Keratinocyte (primary cell): ENCODE results near the gene DEDD. TPM values are rescaled to one million over a fixed set of nuclear protein-coding genes. Genes with fewer than 3 reads are reported as not detected.

Experiments
- DNase-seq: peaks from one replicate; pipeline ENCODE4 v3.0.0-alpha.2; 2011; ENCODE audit warnings: low read depth, missing footprints, low spot score
- FAIRE-seq: peaks from 2 replicates; lab custom pipeline; 2011; peaks lifted over from hg19 to GRCh38; lab: Jason Lieb, UNC
- H2AFZ ChIP-seq: 2 replicates; pipeline ENCODE4 v1.6.0; 2012; ENCODE audit warnings: low read length, control low read depth, inconsistent platforms; ENCODE audit not compliant: control insufficient read depth
- H3K27ac ChIP-seq: 2 replicates; pipeline ENCODE4 v1.5.1; 2011; ENCODE audit warnings: low read length; ENCODE audit not compliant: control insufficient read depth, insufficient read depth
- H3K27me3 ChIP-seq: 3 replicates; pipeline ENCODE4 v1.6.0; 2011; ENCODE audit warnings: low read length; ENCODE audit not compliant: control insufficient read depth, insufficient read depth; ENCODE audit errors: extremely low read depth
- H3K36me3 ChIP-seq, 2 experiments: 2 replicates in 1 of 2; 3 replicates in 1 of 2; pipeline ENCODE4 v1.5.1; 2011; ENCODE audit warnings: low read length in 2 of 2, mild to moderate bottlenecking in 1 of 2; ENCODE audit not compliant: control insufficient read depth in 2 of 2, insufficient read depth in 2 of 2; ENCODE audit errors: extremely low read depth in 1 of 2
- H3K4me1 ChIP-seq: 3 replicates; pipeline ENCODE4 v1.5.1; 2011; ENCODE audit warnings: low read length; ENCODE audit not compliant: control insufficient read depth, insufficient read depth; ENCODE audit errors: extremely low read depth
- H3K4me2 ChIP-seq: 3 replicates; pipeline ENCODE4 v1.6.0; 2011; ENCODE audit warnings: low read depth, low read length; ENCODE audit not compliant: control insufficient read depth, insufficient read depth; ENCODE audit errors: extremely low read depth
- H3K4me3 ChIP-seq, 3 experiments: fragments of 200-600 bp in 1 of 3; sonication (generic) in 1 of 3; 2 replicates in 2 of 3; 3 replicates in 1 of 3; pipeline ENCODE4 v1.5.1; 2011 to 2016; ENCODE audit warnings: low read length in 3 of 3, mild to moderate bottlenecking in 3 of 3, control low read depth in 2 of 3, inconsistent platforms in 1 of 3, low read depth in 1 of 3, mixed read lengths in 1 of 3, mixed run types in 1 of 3, moderate library complexity in 1 of 3; ENCODE audit not compliant: control insufficient read depth in 2 of 3, insufficient read depth in 2 of 3; ENCODE audit errors: extremely low read depth in 1 of 3
- H3K79me2 ChIP-seq: 2 replicates; pipeline ENCODE4 v1.6.0; 2012; ENCODE audit warnings: low read length; ENCODE audit not compliant: control insufficient read depth, insufficient read depth
- H3K9ac ChIP-seq: 3 replicates; pipeline ENCODE4 v1.6.0; 2011; ENCODE audit warnings: low read length; ENCODE audit not compliant: control insufficient read depth, insufficient read depth; ENCODE audit errors: extremely low read depth
- H3K9me1 ChIP-seq: 3 replicates; pipeline ENCODE4 v1.6.0; 2011; ENCODE audit warnings: low read length; ENCODE audit not compliant: control insufficient read depth, insufficient read depth; ENCODE audit errors: extremely low read depth
- H3K9me3 ChIP-seq: 2 replicates; pipeline ENCODE4 v1.5.1; 2012; ENCODE audit warnings: low read depth, low read length; ENCODE audit not compliant: control insufficient read depth
- H4K20me1 ChIP-seq: 3 replicates; pipeline ENCODE4 v1.6.0; 2011; ENCODE audit warnings: low read length; ENCODE audit not compliant: control insufficient read depth, insufficient read depth; ENCODE audit errors: extremely low read depth
- CTCF ChIP-seq, 3 experiments: IDR thresholded peaks in 1 of 3; conservative IDR thresholded peaks in 1 of 3; optimal IDR thresholded peaks in 1 of 3; 2 replicates in 2 of 3; 3 replicates in 1 of 3; pipeline versions ENCODE3 to v1.5.1; 2011; ENCODE audit warnings: low read length in 3 of 3, mild to moderate bottlenecking in 3 of 3, moderate library complexity in 2 of 3, control low read depth in 1 of 3, inconsistent platforms in 1 of 3; ENCODE audit not compliant: insufficient read depth in 2 of 3; ENCODE audit errors: extremely low read depth in 1 of 3
- EZH2 ChIP-seq: IDR thresholded peaks from one replicate; pipeline ENCODE4 v1.6.1; 2012; ENCODE audit warnings: inconsistent platforms, mild to moderate bottlenecking, low read length, moderate library complexity
- dilution Hi-C: fragments of 300-500 bp; cut with MboI; formaldehyde crosslinking; loops from one replicate; pipeline ENCODE4 v1.7.0; 2020; ENCODE audit warnings: low sequenced_read_pairs; ENCODE audit not compliant: extremely low pct_ligation_motif_present
- polyA plus RNA-seq, 5 experiments: library from polyadenylated mRNA; depleted of rRNA in 3 of 5; stranded (reverse) in 3 of 5; stranded (forward) in 1 of 5; unstranded in 1 of 5; fragments of >200 nt; gene quantifications; 1 replicate in 1 of 5; 2 replicates in 3 of 5; 3 replicates in 1 of 5; pipeline versions ENCODE4 v1.2.1 to v1.2.3, GENCODE V29; 2011 to 2012; ENCODE audit warnings: missing spikeins in 2 of 5, low read depth in 1 of 5, low replicate concordance in 1 of 5

The DEDD gene
- polyA plus RNA-seq, 1 donor (not counting 4 experiments of a cell fraction or from before 2014, with no cell fraction given): 33.0 TPM

- dilution Hi-C loops: no loop called here
- FAIRE-seq (no peak), DNase-seq (no peak)
- Histone ChIP-seq H3K4me2 (no peak overlapping the region), H2AFZ (no peak overlapping the region), H3K9me1 (no peaks in the 10 kb centered on the region), H3K9ac (no peak overlapping the region), H3K9me3 (no peaks in the 10 kb centered on the region), H3K79me2 (peaks cover 39% of the 10 kb centered on the region), H3K27me3 (no peaks in the 10 kb centered on the region), H4K20me1 (no peaks in the 10 kb centered on the region), H3K27ac (no peak overlapping the region), H3K36me3 (peaks cover 27 to 39% of the 10 kb centered on the region in 2 experiments), H3K4me3 (no peak overlapping the region), H3K4me1 (peaks cover 19% of the 10 kb centered on the region)
- TF ChIP-seq EZH2 (no peak), CTCF (optimal IDR thresholded peaks at IDR 0.05 in 1 of 3, IDR thresholded peaks at IDR 0.05 in 1 of 3, conservative IDR thresholded peaks at IDR 0.05 in 1 of 3; ENCODE audit: extremely low read depth in 1 of 3, insufficient read depth in 2 of 3, low read length in 3 of 3) (no peak)
Measured at GRCh38 chr1:161121042-161121650, 11.3 kb downstream of the DEDD start.

GRCh38 chr1:161119092-161119903, 13.2 kb downstream of the DEDD start:
- dilution Hi-C loops: no loop called here
- Histone ChIP-seq H3K9me3 (no peaks in the 10 kb centered on the region), H3K4me3 (peak overlapping the region; percentile 72 to 86 (median 85)), H3K9ac (peak overlapping the region; percentile 98), H4K20me1 (no peaks in the 10 kb centered on the region), H2AFZ (no peak overlapping the region), H3K79me2 (peaks cover 40% of the 10 kb centered on the region), H3K9me1 (no peaks in the 10 kb centered on the region), H3K27me3 (no peaks in the 10 kb centered on the region), H3K36me3 (peaks cover 26 to 38% of the 10 kb centered on the region in 2 experiments), H3K27ac (peak overlapping the region; percentile 97), H3K4me2 (peak overlapping the region; percentile 90), H3K4me1 (peaks cover 32% of the 10 kb centered on the region)
- DNase-seq (peak; percentile 89), FAIRE-seq (no peak)
- TF ChIP-seq EZH2 (no peak), CTCF (optimal IDR thresholded peaks at IDR 0.05 in 1 of 3, IDR thresholded peaks at IDR 0.05 in 1 of 3, conservative IDR thresholded peaks at IDR 0.05 in 1 of 3; ENCODE audit: extremely low read depth in 1 of 3, insufficient read depth in 2 of 3, low read length in 3 of 3) (peak; percentile 37 to 83 (median 43))
